Sigmoid colon (tissue), 4 donors: ENCODE measurements around the gene CYP27B1.

Experiments used
- EP300 ChIP-seq, 4 donors: sonication (generic); formaldehyde crosslinking; IDR thresholded peaks; one replicate each; pipeline ENCODE4 v1.6.1; 2017; ENCODE audit warnings: antibody characterized with exemption in 4 of 4
- POLR2A ChIP-seq, 2 donors: fragments of 450-650 bp; IDR thresholded peaks; one replicate each; pipeline ENCODE4 v1.6.1; 2016; ENCODE audit warnings: antibody characterized with exemption in 2 of 2, mild to moderate bottlenecking in 2 of 2, moderate library complexity in 2 of 2
- POLR2AphosphoS5 ChIP-seq, 4 donors: sonication (generic); formaldehyde crosslinking; IDR thresholded peaks; one replicate each; pipeline ENCODE4 v1.6.1; 2017; ENCODE audit warnings: antibody characterized with exemption in 4 of 4
- TF ChIP-seq, protein P1 (sequence below), 4 experiments: fragments of 450-650 bp in 3 of 4; fragments of 200-600 bp in 1 of 4; IDR thresholded peaks; one replicate each; pipeline ENCODE4 v1.5.1; 2016 to 2019; ENCODE audit warnings: antibody characterized with exemption in 4 of 4, mild to moderate bottlenecking in 3 of 4, moderate library complexity in 2 of 4

DNA sequence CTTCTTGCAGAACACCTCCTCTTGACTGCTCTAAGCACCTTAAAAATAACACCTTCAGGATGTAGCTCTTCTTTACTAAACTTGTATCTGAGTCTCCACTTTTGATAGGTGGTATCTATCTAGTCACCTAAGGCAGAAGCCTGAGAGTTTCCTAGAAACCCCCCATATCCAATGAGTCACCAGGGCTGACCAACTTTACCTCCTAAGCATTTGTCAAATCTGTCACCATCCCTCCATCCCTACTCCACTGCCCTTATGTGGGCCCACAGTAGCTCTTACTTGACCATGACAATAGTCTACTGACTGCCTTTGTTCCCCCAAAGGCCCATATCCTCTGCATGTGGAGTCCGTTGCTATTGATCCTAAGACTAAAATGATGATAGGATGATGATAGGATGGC is 35.7 kb upstream of the CYP27B1 start:
- TF ChIP-seq, protein P1, sequence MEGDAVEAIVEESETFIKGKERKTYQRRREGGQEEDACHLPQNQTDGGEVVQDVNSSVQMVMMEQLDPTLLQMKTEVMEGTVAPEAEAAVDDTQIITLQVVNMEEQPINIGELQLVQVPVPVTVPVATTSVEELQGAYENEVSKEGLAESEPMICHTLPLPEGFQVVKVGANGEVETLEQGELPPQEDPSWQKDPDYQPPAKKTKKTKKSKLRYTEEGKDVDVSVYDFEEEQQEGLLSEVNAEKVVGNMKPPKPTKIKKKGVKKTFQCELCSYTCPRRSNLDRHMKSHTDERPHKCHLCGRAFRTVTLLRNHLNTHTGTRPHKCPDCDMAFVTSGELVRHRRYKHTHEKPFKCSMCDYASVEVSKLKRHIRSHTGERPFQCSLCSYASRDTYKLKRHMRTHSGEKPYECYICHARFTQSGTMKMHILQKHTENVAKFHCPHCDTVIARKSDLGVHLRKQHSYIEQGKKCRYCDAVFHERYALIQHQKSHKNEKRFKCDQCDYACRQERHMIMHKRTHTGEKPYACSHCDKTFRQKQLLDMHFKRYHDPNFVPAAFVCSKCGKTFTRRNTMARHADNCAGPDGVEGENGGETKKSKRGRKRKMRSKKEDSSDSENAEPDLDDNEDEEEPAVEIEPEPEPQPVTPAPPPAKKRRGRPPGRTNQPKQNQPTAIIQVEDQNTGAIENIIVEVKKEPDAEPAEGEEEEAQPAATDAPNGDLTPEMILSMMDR (IDR thresholded peaks at IDR 0.05), result no peak
- TF ChIP-seq POLR2AphosphoS5 (IDR thresholded peaks at IDR 0.05) (no peak), POLR2A (IDR thresholded peaks at IDR 0.05) (no peak), EP300 (IDR thresholded peaks at IDR 0.05) (no peak)
